ENCODE results near the gene LPCAT1. TPM values are rescaled to one million over a fixed set of nuclear protein-coding genes. Genes with fewer than 3 reads are reported as not detected.

LPCAT1 gene
- total RNA-seq, 6 experiments from 2014 or later: 37.5 to 53.5 (median 44.1) TPM

- Mint-ChIP-seq H3K4me3 (peak overlapping the region; percentile 57), H3K27me3 (ENCODE audit: insufficient read depth) (peaks cover 1% of the 10 kb centered on the region; the same call in 1 of the 2 replicates), H3K4me1 (ENCODE audit: low read depth) (peaks cover 22% of the 10 kb centered on the region), H3K27ac (peak overlapping the region; percentile 88), H3K9me3 (no peaks in the 10 kb centered on the region), H3K36me3 (ENCODE audit: low read depth) (peaks cover 16% of the 10 kb centered on the region)
- no peak for TF ChIP-seq CTCF (IDR thresholded peaks at IDR 0.05)
- peak; percentile 80 for DNase-seq
Observed at GRCh38 chr5:1488882-1489680, 34.7 kb downstream of the LPCAT1 start.

- H3K4me3 Mint-ChIP-seq: no peak overlapping the region
- no peak overlapping the region for H3K27ac Mint-ChIP-seq
- no peak for TF ChIP-seq CTCF (IDR thresholded peaks at IDR 0.05)
Observed at GRCh38 chr5:1487079-1487764, 36.5 kb downstream of the LPCAT1 start.

GRCh38 chr5:1486271-1486670 is 37.5 kb downstream of the LPCAT1 start:
- H3K4me3 Mint-ChIP-seq: no peak overlapping the region
- no peaks in the 10 kb centered on the region for H3K9me3 Mint-ChIP-seq
- no peak for DNase-seq
- peaks cover 22% of the 10 kb centered on the region for H3K4me1 Mint-ChIP-seq (ENCODE audit: low read depth)
- no peak for TF ChIP-seq CTCF (IDR thresholded peaks at IDR 0.05)
- H3K36me3 Mint-ChIP-seq (ENCODE audit: low read depth): peaks cover 8% of the 10 kb centered on the region; the same call in 1 of the 2 replicates
- no peaks in the 10 kb centered on the region for H3K27me3 Mint-ChIP-seq (ENCODE audit: insufficient read depth)
- no peak overlapping the region for H3K27ac Mint-ChIP-seq

More at GRCh38 chr5:1487079-1487764, 36.5 kb downstream of the LPCAT1 start:
- no peak for DNase-seq
- no peaks in the 10 kb centered on the region for H3K27me3 Mint-ChIP-seq (ENCODE audit: insufficient read depth)
- peaks cover 12% of the 10 kb centered on the region for H3K36me3 Mint-ChIP-seq (ENCODE audit: low read depth)
- H3K4me1 Mint-ChIP-seq (ENCODE audit: low read depth): peaks cover 22% of the 10 kb centered on the region
- no peaks in the 10 kb centered on the region for H3K9me3 Mint-ChIP-seq

GRCh38 chr5:1485579-1486118 is 38.1 kb downstream of the LPCAT1 start:
- Mint-ChIP-seq H3K27me3 (ENCODE audit: insufficient read depth) (no peaks in the 10 kb centered on the region), H3K36me3 (ENCODE audit: low read depth) (peaks cover 4% of the 10 kb centered on the region; the same call in 1 of the 2 replicates), H3K4me3 (no peak overlapping the region), H3K9me3 (no peaks in the 10 kb centered on the region), H3K27ac (no peak overlapping the region), H3K4me1 (ENCODE audit: low read depth) (peaks cover 22% of the 10 kb centered on the region)
- no peak for TF ChIP-seq CTCF (IDR thresholded peaks at IDR 0.05)
- DNase-seq: no peak

GRCh38 chr5:1484730-1485578 is 38.8 kb downstream of the LPCAT1 start:
- Mint-ChIP-seq H3K27ac (no peak overlapping the region), H3K36me3 (ENCODE audit: low read depth) (peaks cover 9% of the 10 kb centered on the region; the same call in 1 of the 2 replicates), H3K27me3 (ENCODE audit: insufficient read depth) (peaks cover under 1% of the 10 kb centered on the region; the same call in 1 of the 2 replicates), H3K4me3 (no peak overlapping the region), H3K9me3 (no peaks in the 10 kb centered on the region), H3K4me1 (ENCODE audit: low read depth) (peaks cover 17% of the 10 kb centered on the region)
- no peak for TF ChIP-seq CTCF (IDR thresholded peaks at IDR 0.05)
- no peak for DNase-seq
